GM19239 (cell line): Measurements from ENCODE around the gene HIVEP3.

Experiments used
- DNase-seq: peaks from one replicate; pipeline ENCODE4 v3.0.0; 2011; ENCODE audit warnings: low spot score; ENCODE audit not compliant: insufficient read length
- FAIRE-seq: peaks from 2 replicates; lab custom pipeline; 2011; peaks lifted over from hg19 to GRCh38; lab: Jason Lieb, UNC

Gene HIVEP3

GRCh38 chr1:41475346-41475745, 443.4 kb downstream of the HIVEP3 start:
- no peak for FAIRE-seq
- DNase-seq: no peak

GRCh38 chr1:41474490-41475271, 444.0 kb downstream of the HIVEP3 start:
- no peak for DNase-seq

GRCh38 chr1:41473738-41474362, 444.9 kb downstream of the HIVEP3 start:
- no peak for FAIRE-seq
- DNase-seq: no peak

More at GRCh38 chr1:41474490-41475271, 444.0 kb downstream of the HIVEP3 start:
- no peak for FAIRE-seq

- FAIRE-seq: no peak
Observed at GRCh38 chr1:41471658-41472057, 447.1 kb downstream of the HIVEP3 start.

GRCh38 chr1:41469706-41470105, 449.0 kb downstream of the HIVEP3 start:
- FAIRE-seq (no peak), DNase-seq (no peak)

More at GRCh38 chr1:41471658-41472057, 447.1 kb downstream of the HIVEP3 start:
- no peak for DNase-seq

- DNase-seq (no peak), FAIRE-seq (no peak)
Observed at GRCh38 chr1:41468122-41468762, 450.5 kb downstream of the HIVEP3 start.

GRCh38 chr1:41467673-41468072, 451.0 kb downstream of the HIVEP3 start:
- DNase-seq: no peak

GRCh38 chr1:41466146-41466545, 452.6 kb downstream of the HIVEP3 start:
- no peak for FAIRE-seq
- DNase-seq: no peak

More at GRCh38 chr1:41467673-41468072, 451.0 kb downstream of the HIVEP3 start:
- no peak for FAIRE-seq

- FAIRE-seq (no peak), DNase-seq (no peak)
Observed at GRCh38 chr1:41465741-41466140, 453.0 kb downstream of the HIVEP3 start.

GRCh38 chr1:41464885-41465284, 453.8 kb downstream of the HIVEP3 start:
- FAIRE-seq (no peak), DNase-seq (no peak)

GRCh38 chr1:41463516-41463915, 455.2 kb downstream of the HIVEP3 start:
- DNase-seq (no peak), FAIRE-seq (no peak)

- FAIRE-seq (no peak), DNase-seq (no peak)
Observed at GRCh38 chr1:41462680-41463004, 456.1 kb downstream of the HIVEP3 start.

- DNase-seq (no peak), FAIRE-seq (no peak)
Observed at GRCh38 chr1:41461790-41462679, 456.7 kb downstream of the HIVEP3 start.

- no peak for FAIRE-seq
- no peak for DNase-seq
Observed at GRCh38 chr1:41456847-41457540, 461.7 kb downstream of the HIVEP3 start.
